ENCODE data around the gene DDX51. TPM values are rescaled to one million over a fixed set of nuclear protein-coding genes. Genes with fewer than 3 reads are reported as not detected.

Gene DDX51
- total RNA-seq, 1 experiment from 2014 or later: 38.1 TPM

DNA sequence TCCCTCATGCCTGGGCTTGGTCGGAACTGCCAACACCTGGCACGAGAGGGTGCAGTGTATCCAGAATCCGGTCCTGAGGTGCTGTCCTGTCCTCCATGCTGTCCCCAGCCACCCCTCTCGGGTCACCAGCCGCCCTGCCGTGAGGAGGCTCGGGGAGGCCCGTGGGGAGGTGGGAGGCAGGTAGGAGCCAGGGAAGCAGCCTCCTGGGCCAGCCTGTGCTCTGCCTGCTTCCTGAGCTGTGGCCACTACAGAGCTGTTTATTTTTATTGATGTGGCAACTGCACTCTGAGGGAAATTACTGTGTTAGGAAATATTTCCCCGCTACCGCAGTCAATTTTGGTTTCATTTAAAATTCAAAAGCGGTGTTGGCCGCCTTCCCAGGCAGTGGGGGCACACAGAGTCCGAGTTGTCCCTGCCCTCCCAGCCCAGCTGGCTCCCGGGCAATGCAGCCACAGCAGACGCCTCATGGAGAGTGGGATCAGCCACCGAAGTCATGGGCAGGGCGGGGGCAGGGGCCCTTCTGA is 18.5 kb upstream of the DDX51 start (continued):
- TF ChIP-seq, protein P1, sequence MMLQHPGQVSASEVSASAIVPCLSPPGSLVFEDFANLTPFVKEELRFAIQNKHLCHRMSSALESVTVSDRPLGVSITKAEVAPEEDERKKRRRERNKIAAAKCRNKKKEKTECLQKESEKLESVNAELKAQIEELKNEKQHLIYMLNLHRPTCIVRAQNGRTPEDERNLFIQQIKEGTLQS (IDR thresholded peaks at IDR 0.05): no peak

DNA sequence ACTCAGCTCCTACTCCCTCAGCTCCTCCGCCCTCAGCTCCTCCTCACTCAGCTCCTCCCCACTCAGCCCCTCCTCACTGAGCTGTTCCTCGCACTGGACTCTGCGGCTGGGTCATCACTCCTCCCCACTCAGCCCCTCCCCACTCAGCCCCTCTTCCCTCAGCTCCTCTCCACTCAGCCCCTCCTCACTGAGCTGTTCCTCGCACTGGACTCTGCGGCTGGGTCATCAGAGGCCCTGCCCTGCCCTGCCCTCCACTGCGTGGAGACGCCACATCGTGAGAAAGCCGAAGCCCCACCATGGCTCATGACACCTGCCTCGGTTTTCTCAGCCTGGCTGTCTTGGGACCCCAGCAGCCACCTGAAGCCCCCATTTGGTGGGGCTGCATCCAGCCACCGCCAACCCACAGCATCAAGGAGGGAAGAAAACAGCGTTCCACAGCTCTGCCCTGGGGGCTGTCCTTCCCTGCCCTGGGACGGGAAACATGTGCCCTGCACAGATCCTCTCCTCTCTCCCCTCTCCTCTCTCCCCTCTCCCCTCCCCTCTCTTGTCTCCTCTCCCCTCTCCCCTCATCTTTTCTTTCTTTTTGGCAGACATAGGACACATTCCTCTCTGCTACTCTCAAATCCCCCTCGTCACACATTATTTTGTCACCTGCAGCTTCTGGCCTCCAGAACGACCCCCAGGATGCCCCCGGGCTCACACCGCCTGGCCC is 17.8 kb upstream of the DDX51 start:
- Histone ChIP-seq H3K4me2 (ENCODE audit: low read length) (no peak overlapping the region), H3K9me3 (ENCODE audit: control insufficient read depth in 1 of 2, insufficient read depth in 1 of 2, low read depth in 1 of 2, low read length in 2 of 2) (peaks cover 0 to 12% of the 10 kb centered on the region in 2 experiments; a peak in 1 of 4 replicates), H3K27ac (ENCODE audit: low read depth, low read length) (no peak overlapping the region), H3K36me3 (ENCODE audit: control insufficient read depth in 1 of 2, insufficient read depth in 2 of 2, low read length in 2 of 2) (peaks cover 0 to 13% of the 10 kb centered on the region in 2 experiments; a peak in 1 of 4 replicates), H3K79me2 (ENCODE audit: insufficient read depth, low read length) (no peaks in the 10 kb centered on the region), H3K9me2 (ENCODE audit: insufficient read depth) (no peaks in the 10 kb centered on the region), H2AFZ (ENCODE audit: low read depth, low read length, poor library complexity, severe bottlenecking) (no peak overlapping the region), H4K20me1 (ENCODE audit: insufficient read depth) (no peaks in the 10 kb centered on the region), H3K27me3 (ENCODE audit: insufficient read depth, low read length) (no peaks in the 10 kb centered on the region), H3K4me1 (ENCODE audit: control insufficient read depth in 1 of 2, insufficient read depth in 2 of 2, low read length in 2 of 2) (peaks cover 0 to 13% of the 10 kb centered on the region in 2 experiments; a peak in 1 of 4 replicates), H3K4me3 (replicated peaks in 1 of 2; ENCODE audit: low read depth in 1 of 2, low read length in 2 of 2) (no peak overlapping the region), H3K9ac (ENCODE audit: low read length) (no peak overlapping the region)
- BruUV-seq (replicated peaks): no TSS peak
- ChIA-PET RAD21 (ENCODE audit: low non-redundant PET in 1 of 2, low total read pairs in 2 of 2, uncharacterized antibody in 2 of 2, unreplicated experiment in 2 of 2) (no interaction called here), CTCF (interaction anchor here (0.8 to 0.9 kb wide), 2 partner anchors 252 to 253 kb away, joined by 3 read pairs; no protein-coding TSS in a partner anchor), POLR2A (no interaction called here)
- TF ChIP-seq, protein P2, sequence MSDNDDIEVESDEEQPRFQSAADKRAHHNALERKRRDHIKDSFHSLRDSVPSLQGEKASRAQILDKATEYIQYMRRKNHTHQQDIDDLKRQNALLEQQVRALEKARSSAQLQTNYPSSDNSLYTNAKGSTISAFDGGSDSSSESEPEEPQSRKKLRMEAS (IDR thresholded peaks at IDR 0.05): no peak
- TF ChIP-seq EGR1 (IDR thresholded peaks at IDR 0.05; ENCODE audit: low read depth) (no peak), JUND (IDR thresholded peaks at IDR 0.05) (no peak)
- ATAC-seq (no peak), DNase-seq (ENCODE audit: low read depth, low spot score) (no peak)
- intact Hi-C loops (cut with micrococcal nuclease): no loop called here

Measured in HCT116 (cell line).